HFF-Myc (cell line): ENCODE results near the gene USP6NL.

Experiments
- DNase-seq: peaks from one replicate; pipeline ENCODE4 v3.0.0-alpha.2; 2011; ENCODE audit warnings: low read depth; ENCODE audit errors: extremely low read depth
- H3K4me3 ChIP-seq: replicated peaks from 2 replicates; pipeline ENCODE4 v1.5.1; 2011; ENCODE audit warnings: low read depth, mild to moderate bottlenecking, control low read depth, low read length
- TF ChIP-seq, protein P1 (sequence below): IDR thresholded peaks from 2 replicates; pipeline ENCODE4 v1.5.1; 2012; ENCODE audit warnings: mild to moderate bottlenecking, low read depth, low read length, control low read depth; ENCODE audit errors: missing control alignments

Gene USP6NL

DNA sequence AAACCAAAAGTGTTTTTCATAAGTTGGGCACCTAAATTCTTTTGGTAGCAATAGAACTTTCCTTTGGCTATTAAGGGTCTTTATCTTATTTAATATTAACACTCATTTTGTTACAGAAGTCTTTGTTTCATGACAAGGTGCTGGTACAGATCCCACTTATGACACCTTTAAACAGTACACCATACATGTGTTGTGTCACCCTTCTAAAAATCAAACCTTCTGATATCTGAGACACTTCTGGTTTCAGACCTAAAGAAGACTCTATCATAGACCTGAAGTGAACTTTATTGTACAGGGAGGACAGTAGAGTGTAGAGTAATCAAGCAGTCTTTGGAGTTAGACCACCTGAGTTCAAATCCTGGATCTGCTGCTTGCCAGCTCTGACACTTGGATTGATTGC lies 5.8 kb upstream of the USP6NL start:
- TF ChIP-seq, protein P1, sequence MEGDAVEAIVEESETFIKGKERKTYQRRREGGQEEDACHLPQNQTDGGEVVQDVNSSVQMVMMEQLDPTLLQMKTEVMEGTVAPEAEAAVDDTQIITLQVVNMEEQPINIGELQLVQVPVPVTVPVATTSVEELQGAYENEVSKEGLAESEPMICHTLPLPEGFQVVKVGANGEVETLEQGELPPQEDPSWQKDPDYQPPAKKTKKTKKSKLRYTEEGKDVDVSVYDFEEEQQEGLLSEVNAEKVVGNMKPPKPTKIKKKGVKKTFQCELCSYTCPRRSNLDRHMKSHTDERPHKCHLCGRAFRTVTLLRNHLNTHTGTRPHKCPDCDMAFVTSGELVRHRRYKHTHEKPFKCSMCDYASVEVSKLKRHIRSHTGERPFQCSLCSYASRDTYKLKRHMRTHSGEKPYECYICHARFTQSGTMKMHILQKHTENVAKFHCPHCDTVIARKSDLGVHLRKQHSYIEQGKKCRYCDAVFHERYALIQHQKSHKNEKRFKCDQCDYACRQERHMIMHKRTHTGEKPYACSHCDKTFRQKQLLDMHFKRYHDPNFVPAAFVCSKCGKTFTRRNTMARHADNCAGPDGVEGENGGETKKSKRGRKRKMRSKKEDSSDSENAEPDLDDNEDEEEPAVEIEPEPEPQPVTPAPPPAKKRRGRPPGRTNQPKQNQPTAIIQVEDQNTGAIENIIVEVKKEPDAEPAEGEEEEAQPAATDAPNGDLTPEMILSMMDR: no peak
- no peak for DNase-seq

DNA sequence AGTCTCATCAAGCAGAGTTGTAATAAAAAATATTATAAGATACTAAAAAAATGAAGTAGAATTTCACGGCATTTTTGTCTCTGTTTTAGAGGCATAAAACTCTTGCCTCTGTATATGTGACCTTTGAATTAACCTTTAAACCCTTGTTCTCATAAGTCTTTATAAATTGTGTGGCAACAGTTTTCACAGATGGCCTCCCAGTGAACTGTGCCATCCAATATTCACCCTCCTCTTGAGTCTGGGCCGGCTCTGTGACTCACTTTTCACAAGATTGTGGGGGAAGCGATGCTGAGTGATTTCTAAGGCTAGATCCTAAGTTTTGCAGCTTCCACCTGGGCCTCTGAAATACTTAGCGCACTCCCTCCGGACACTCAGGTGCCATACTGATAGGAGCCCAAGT lies 4.6 kb upstream of the USP6NL start:
- H3K4me3 ChIP-seq: no peak overlapping the region
- DNase-seq: no peak
- TF ChIP-seq, protein P1: no peak

More for the DNA sequence above, 5.8 kb upstream of the USP6NL start:
- H3K4me3 ChIP-seq: no peak overlapping the region

DNA sequence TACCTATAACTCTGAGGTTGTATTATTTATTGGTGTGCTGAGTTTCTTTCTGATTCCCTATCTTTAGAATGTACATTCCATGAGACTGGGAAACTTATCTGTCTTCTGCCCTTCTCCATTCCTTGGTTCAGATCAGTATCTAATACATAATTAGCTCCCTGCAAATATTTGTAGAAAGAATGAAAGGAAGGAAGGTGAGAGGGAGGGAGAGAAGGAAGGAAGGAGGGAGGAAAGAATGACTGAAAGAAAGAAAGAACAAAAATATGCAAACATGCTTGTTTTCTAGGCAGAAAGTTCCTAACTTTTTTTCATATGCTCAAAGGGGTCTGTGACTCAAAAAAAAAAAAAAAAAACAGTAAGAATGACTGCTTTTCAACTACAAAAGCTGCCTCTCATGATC lies 3.9 kb upstream of the USP6NL start:
- no peak for DNase-seq
- TF ChIP-seq, protein P1: no peak

DNA sequence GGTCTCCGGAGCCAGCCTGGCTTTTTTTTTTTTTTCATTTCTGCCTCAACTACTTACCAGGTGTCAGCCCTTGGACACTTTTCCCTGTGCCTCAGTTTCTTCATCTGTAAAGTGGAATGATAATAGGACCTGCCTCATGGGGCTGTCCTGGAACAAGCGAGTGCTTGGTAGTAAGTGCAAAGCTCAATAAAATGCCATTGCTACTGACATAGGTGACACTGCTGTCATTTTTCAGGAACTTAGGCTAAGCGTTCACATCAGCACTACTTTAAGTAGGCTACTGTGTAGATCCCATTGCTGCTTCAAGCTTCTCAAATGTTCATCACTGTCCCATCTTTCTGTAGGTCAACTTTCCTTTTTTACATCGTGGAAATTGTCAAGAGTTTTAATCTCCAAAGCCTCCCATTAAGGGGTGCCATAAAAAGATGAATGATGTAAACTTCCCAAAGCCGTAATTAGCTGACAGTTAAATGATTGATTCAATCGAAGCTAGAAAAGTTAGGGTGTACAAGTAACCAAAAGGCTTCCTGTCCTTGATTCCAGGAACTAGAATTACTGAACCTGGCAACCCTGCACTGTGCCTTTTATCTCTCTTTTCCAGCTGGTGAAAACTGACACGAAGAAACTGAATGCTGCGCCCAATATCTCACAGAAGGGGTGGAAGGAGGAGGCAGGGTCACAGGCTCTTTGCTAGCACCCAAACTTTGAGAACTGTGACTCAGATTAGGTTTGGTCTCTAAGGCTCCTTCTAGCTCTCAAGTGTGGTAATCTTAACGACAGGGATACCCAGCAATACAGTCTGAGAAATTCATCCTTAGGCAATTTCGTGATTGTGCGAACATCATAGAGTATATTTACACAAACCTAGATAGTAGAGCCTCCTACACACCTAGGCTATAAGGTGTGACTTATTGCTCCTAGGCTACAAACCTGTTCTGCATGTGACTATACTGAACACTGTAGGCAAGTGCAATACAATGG lies 861 bp upstream of the USP6NL start:
- no peak for DNase-seq
- TF ChIP-seq, protein P1: no peak
- H3K4me3 ChIP-seq: peak overlapping the region; percentile 91

More for the DNA sequence above, 3.9 kb upstream of the USP6NL start:
- no peak overlapping the region for H3K4me3 ChIP-seq

DNA sequence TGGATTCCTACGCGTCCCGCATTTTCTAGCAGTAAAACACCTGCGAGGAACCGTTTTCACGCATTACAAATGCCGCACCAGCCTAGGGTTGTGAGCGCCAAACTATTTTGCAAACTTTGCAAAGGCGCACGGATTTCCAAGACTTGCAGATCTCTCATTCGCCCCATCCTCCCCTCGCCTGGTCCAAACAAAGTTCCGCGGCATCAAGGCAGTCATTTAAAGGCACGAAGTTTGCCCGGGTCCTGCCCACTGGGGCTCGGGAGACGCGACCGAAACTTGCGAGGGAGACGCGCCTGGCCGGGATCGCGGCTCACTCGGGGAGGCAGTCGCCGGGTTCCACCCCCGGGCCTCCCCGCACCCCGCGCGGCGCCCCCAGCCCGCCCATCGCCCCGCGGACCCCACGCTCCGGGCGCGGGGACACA lies 613 bp downstream of the USP6NL start:
- H3K4me3 ChIP-seq: peak overlapping the region; percentile 91
- TF ChIP-seq, protein P1: no peak
- no peak for DNase-seq

DNA sequence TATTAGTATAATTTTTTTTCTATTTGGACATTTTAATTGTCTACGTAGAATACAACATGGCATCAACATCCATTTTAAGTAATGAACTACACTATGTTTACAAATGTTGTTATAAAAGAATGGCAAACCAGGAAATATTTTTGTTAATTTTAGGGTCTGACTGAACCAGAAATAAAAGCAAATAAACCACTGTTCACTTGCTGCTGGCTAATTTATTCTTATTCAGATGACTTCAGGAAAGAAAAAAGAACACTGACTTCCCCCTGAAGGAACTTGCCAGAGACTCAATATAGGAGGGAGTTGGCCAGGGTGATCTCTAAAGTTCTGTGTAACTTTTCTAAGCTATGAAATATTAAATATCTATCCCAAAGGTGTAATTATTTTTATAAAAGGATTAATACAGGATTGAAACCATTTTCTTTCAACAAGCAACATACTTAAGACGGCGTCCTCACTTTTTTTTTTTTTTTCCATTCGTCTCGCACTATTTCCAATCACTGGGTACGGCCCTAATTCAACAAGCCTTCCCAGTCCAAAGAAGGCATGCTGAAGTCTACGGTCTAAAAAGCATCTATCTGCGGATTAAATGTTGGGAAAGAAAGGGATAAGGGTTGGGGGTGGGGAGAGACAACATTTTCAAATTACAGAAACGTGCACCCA lies 1.2 kb downstream of the USP6NL start:
- DNase-seq: no peak
- TF ChIP-seq, protein P1: no peak
- H3K4me3 ChIP-seq: peak overlapping the region; percentile 91
